Ovary (tissue), 9 donors: ENCODE measurements around the gene MMP20. TPM values are rescaled to one million over a fixed set of nuclear protein-coding genes. Genes with fewer than 3 reads are reported as not detected.

Experiments used
- DNase-seq, 5 donors: peaks; one replicate each; pipeline ENCODE4 v3.0.0-alpha.2; 2019 to 2020
- H3K27ac ChIP-seq, 2 donors: fragments of 200-600 bp; one replicate each; pipeline versions ENCODE4 v1.5.1 to v1.8.0; 2019 to 2022
- H3K27me3 ChIP-seq: fragments of 200-600 bp; one replicate; pipeline ENCODE4 v1.8.0; 2022
- H3K36me3 ChIP-seq: fragments of 200-600 bp; sonication (generic); one replicate; pipeline ENCODE4 v1.5.1; 2019
- H3K4me1 ChIP-seq: one replicate; pipeline ENCODE4 v1.8.1; 2013; ENCODE audit warnings: mild to moderate bottlenecking, moderate library complexity; ENCODE audit not compliant: insufficient read depth
- H3K4me3 ChIP-seq: fragments of 200-600 bp; sonication (generic); one replicate; pipeline ENCODE4 v1.5.1; 2017
- H3K9me3 ChIP-seq, 2 donors: fragments of 200-600 bp in 1 of 2; sonication (generic) in 1 of 2; one replicate each; pipeline versions ENCODE4 v1.5.1 to v1.8.1; 2013 to 2019; ENCODE audit warnings: mild to moderate bottlenecking in 1 of 2, moderate library complexity in 1 of 2
- CTCF ChIP-seq, 3 donors: fragments of 450-650 bp in 2 of 3; fragments of 200-600 bp in 1 of 3; IDR thresholded peaks; one replicate each; pipeline versions ENCODE4 v1.5.1 to v1.8.0; 2016 to 2022; ENCODE audit warnings: antibody characterized with exemption in 3 of 3, mild to moderate bottlenecking in 1 of 3
- EP300 ChIP-seq: sonication (generic); formaldehyde crosslinking; IDR thresholded peaks from one replicate; pipeline ENCODE4 v1.6.1; 2017; ENCODE audit warnings: antibody characterized with exemption
- POLR2A ChIP-seq: fragments of 450-650 bp; IDR thresholded peaks from one replicate; pipeline ENCODE4 v1.6.1; 2017; ENCODE audit warnings: antibody characterized with exemption, mild to moderate bottlenecking, moderate library complexity
- WGBS, 3 donors: extraction: QIAGEN DNeasy Blood & Tissue Kit in 1 of 3; methylation state at CpG; one replicate each; pipeline versions ENCODE4 v1.1.5 to v1.1.7; 2013 to 2017; 5-methylcytosine and 5-hydroxymethylcytosine counted together
- intact Hi-C, 4 donors: fragments of 100-400 bp; cut with DNase I; formaldehyde crosslinking; loops; one replicate each; pipeline versions ENCODE4 v1.11.0 to v1.15.1; 2022 to 2023
- polyA plus RNA-seq, 2 donors: library from polyadenylated mRNA; stranded (reverse); fragments of 200-250 nt in 1 of 2; fragments of 350-450 nt in 1 of 2; fragmentation: Illumina TruSeq in 1 of 2; extraction: RNeasy Lipid Tissue Mini Kit (QIAGEN cat#74804) in 1 of 2; gene quantifications; one replicate each; pipeline ENCODE4 v1.2.3, GENCODE V29; 2013 to 2014
- total RNA-seq, 7 donors: library from RNA; depleted of rRNA in 2 of 7; stranded (reverse); fragments of >200 nt in 2 of 7; fragmentation: NEBNext Ultra II Directional in 3 of 7; extraction: Animal tissue kit (Norgen Biotek cat#: 25700) in 3 of 7; gene quantifications; one replicate each; pipeline versions ENCODE4 v1.1.0 to v1.2.4, GENCODE V29; 2016 to 2023
- donor health status: DM: no; HTN: no; CAD: no; lungs with moderate emphysema.
- donor health status: DM: no; HTN: no; CAD: no.
- donor health status: Bipolar disorder and iron deficiency.
- donor health status: DM: yes; HTN: yes; CAD: no.
- donor health status: DM: no; HTN: no; CAD: no.
- donor health status: DM: yes; HTN: yes; CAD: no.

Gene MMP20
- total and polyA plus RNA-seq, 9 donors = not detected

- H3K4me1 ChIP-seq = no peaks in the 10 kb centered on the region
- TF ChIP-seq CTCF (IDR thresholded peaks at IDR 0.05) (no peak), EP300 (no peak), POLR2A (no peak)
- H3K27ac ChIP-seq = no peak overlapping the region
- 76 to 82% (median 79%) methylated on average over 6 of the region's 6 CpGs for WGBS, 3 donors
- DNase-seq = no peak
- H3K36me3 ChIP-seq = no peaks in the 10 kb centered on the region
- no peaks in the 10 kb centered on the region for H3K27me3 ChIP-seq
- H3K9me3 ChIP-seq = no peaks in the 10 kb centered on the region
- H3K4me3 ChIP-seq = no peak overlapping the region
- intact Hi-C loops = no loop called here
Observed at GRCh38 chr11:102590276-102591049, 34.7 kb downstream of the MMP20 start.

GRCh38 chr11:102589047-102589459 lies 36.1 kb downstream of the MMP20 start:
- H3K4me3 ChIP-seq = no peak overlapping the region
- H3K36me3 ChIP-seq = no peaks in the 10 kb centered on the region
- no peak for DNase-seq
- TF ChIP-seq CTCF (IDR thresholded peaks at IDR 0.05) (no peak), POLR2A (no peak), EP300 (no peak)
- no peaks in the 10 kb centered on the region for H3K9me3 ChIP-seq
- intact Hi-C loops = no loop called here
- no peak overlapping the region for H3K27ac ChIP-seq
- 44 to 49% (median 48%) methylated on average over 2 of the region's 2 CpGs for WGBS, 3 donors
- no peaks in the 10 kb centered on the region for H3K4me1 ChIP-seq
- no peaks in the 10 kb centered on the region for H3K27me3 ChIP-seq

DNA sequence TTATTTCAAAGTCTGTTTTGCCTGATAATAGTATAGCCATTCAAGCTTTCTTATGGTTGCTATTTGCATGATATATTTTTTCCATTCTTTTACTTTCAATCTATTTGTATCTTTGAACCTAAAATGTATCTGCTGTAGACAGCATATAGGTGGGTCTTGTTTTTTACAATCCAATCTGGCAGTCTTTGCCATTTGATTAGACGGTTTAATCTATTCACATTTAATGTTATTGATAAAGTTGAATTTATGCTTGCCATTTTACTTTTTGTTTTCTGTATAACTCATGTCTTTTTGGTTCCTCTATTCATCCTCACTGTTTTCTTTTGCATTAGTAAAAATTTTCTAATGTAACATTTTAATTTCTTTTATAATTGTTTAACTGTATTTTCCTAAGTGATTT lies 37.4 kb downstream of the MMP20 start:
- no peak overlapping the region for H3K4me3 ChIP-seq
- no peak overlapping the region for H3K27ac ChIP-seq
- DNase-seq = no peak
- 88 to 91% (median 89%) methylated on average over 1 of the region's 1 CpG for WGBS, 3 donors
- H3K27me3 ChIP-seq = no peaks in the 10 kb centered on the region
- H3K4me1 ChIP-seq = no peaks in the 10 kb centered on the region
- intact Hi-C loops = no loop called here
- no peaks in the 10 kb centered on the region for H3K9me3 ChIP-seq
- H3K36me3 ChIP-seq = no peaks in the 10 kb centered on the region
- no peak for TF ChIP-seq EP300
- no peak for TF ChIP-seq POLR2A
- no peak for TF ChIP-seq CTCF (IDR thresholded peaks at IDR 0.05)

- no peak for TF ChIP-seq EP300
- TF ChIP-seq POLR2A = no peak
- no peak for TF ChIP-seq CTCF (IDR thresholded peaks at IDR 0.05)
- 92 to 97% (median 94%) methylated on average over 2 of the region's 2 CpGs for WGBS, 3 donors
- Histone ChIP-seq H3K9me3 (no peaks in the 10 kb centered on the region), H3K36me3 (no peaks in the 10 kb centered on the region), H3K27me3 (no peaks in the 10 kb centered on the region), H3K27ac (no peak overlapping the region), H3K4me1 (no peaks in the 10 kb centered on the region), H3K4me3 (no peak overlapping the region)
- intact Hi-C loops = no loop called here
- DNase-seq = no peak
Observed at GRCh38 chr11:102583141-102583873, 41.8 kb downstream of the MMP20 start.
